Measurements from ENCODE around the gene NLGN2.
A peak's percentile ranks its signal among the peaks of the same experiment; 100 is the strongest.

NLGN2 gene

DNA sequence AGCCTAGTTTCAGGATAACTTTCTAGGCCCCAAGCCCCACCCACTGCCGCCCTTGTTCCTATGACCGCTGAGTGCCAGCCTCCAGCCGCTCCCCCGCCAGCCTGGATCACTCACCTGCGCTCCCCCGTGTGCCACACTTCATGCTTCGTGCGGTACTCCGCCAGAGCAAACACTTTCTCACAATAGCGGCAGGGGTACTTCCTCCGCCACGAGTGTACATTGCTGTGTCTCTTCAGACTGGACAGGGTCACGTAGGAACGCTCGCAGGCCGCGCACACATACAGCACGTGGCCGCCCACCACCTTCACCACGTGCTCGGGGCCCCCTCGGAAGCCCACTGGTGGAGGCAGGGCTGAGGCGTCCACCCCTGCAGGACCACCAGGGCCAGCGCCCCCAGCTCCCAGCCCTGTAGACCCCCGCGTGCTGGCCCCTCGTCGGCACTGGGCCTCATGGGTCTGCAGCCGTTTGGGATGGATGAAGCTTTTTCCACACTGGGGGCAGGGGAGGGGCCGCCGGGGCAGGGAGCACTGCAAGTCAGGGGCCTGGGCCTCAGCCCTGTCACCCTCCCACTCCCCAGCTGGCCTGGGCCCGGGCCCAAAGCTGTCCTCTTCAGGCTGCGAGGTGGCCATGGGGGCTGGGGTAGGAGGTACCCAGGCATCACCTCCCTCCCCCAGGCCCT, 58.1 kb downstream of the NLGN2 start:
- H3K27ac ChIP-seq = peak overlapping the region; percentile 53
- CTCF ChIA-PET = no interaction called here
- no peak for DNase-seq (ENCODE audit: low spot score)
- TF ChIP-seq, protein P1, sequence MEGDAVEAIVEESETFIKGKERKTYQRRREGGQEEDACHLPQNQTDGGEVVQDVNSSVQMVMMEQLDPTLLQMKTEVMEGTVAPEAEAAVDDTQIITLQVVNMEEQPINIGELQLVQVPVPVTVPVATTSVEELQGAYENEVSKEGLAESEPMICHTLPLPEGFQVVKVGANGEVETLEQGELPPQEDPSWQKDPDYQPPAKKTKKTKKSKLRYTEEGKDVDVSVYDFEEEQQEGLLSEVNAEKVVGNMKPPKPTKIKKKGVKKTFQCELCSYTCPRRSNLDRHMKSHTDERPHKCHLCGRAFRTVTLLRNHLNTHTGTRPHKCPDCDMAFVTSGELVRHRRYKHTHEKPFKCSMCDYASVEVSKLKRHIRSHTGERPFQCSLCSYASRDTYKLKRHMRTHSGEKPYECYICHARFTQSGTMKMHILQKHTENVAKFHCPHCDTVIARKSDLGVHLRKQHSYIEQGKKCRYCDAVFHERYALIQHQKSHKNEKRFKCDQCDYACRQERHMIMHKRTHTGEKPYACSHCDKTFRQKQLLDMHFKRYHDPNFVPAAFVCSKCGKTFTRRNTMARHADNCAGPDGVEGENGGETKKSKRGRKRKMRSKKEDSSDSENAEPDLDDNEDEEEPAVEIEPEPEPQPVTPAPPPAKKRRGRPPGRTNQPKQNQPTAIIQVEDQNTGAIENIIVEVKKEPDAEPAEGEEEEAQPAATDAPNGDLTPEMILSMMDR (conservative IDR thresholded peaks at IDR 0.05; ENCODE audit: low read depth) = no peak
- POLR2A ChIA-PET (ENCODE audit: low non-redundant PET) = interaction anchor here (0.7 kb wide), 1 partner anchor 22 kb away, joined by 3 read pairs; no protein-coding TSS in a partner anchor

DNA sequence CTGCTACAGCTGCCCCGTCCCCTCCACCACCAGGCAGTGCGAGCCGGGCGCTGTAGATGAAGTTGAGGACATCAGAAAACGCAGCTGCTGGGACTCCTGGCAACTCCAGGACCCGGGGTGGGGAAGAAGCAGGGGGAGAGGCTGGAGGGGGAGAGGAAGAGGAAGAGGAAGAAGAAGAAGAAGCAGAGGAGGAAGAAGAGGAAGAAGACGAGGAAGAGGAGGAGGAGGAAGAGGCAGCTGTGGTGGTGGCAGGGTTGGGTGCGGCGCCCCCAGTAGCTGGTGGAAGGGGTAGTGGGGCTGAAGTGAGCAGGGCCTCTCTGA, 58.6 kb downstream of the NLGN2 start:
- no peak for DNase-seq (ENCODE audit: low spot score)
- H3K27ac ChIP-seq = peak overlapping the region; percentile 53
- TF ChIP-seq, protein P1 (conservative IDR thresholded peaks at IDR 0.05; ENCODE audit: low read depth) = no peak
- ChIA-PET CTCF (no interaction called here), POLR2A (ENCODE audit: low non-redundant PET) (interaction anchor here (0.7 kb wide), 1 partner anchor 23 kb away, joined by 3 read pairs; no protein-coding TSS in a partner anchor)

- POLR2A ChIA-PET (ENCODE audit: low non-redundant PET) = interaction anchor here (0.6 kb wide), 2 partner anchors 29 to 99 kb away, joined by 3 to 4 read pairs; no protein-coding TSS in a partner anchor
- CTCF ChIA-PET = no interaction called here
- H3K27ac ChIP-seq = peak overlapping the region; percentile 53
- DNase-seq (ENCODE audit: low spot score) = no peak
- TF ChIP-seq, protein P1 (conservative IDR thresholded peaks at IDR 0.05; ENCODE audit: low read depth) = no peak
These were observed 59.1 kb downstream of the NLGN2 start for GRCh38 chr17:7466639-7467341.

GRCh38 chr17:7467498-7467897, 59.9 kb downstream of the NLGN2 start:
- H3K27ac ChIP-seq = peak overlapping the region; percentile 53
- CTCF ChIA-PET = no interaction called here

DNA sequence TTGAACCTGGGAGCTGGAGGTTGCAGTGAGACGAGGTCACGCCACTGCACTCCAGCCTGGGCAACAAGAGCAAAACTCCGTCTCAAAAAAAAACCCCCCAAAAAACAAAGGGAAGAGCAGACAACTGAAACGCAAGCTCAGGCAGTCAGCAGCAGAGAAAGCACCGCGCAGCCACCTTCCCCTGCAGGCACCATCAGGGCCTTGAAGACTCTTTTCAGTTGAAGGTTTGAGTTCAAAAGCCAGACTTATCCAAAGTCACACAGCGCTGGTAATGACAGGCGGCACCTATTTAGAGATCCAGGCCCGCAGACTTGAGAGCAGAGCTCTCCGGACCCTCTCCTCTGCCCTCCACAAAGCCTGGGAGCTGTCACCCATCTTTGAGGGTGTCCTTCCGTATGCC, 60.6 kb downstream of the NLGN2 start:
- TF ChIP-seq, protein P1 (conservative IDR thresholded peaks at IDR 0.05; ENCODE audit: low read depth) = no peak
- ChIA-PET POLR2A (ENCODE audit: low non-redundant PET) (no interaction called here), CTCF (no interaction called here)
- DNase-seq (ENCODE audit: low spot score) = no peak
- H3K27ac ChIP-seq = peak overlapping the region; percentile 53

More at GRCh38 chr17:7467498-7467897, 59.9 kb downstream of the NLGN2 start:
- DNase-seq (ENCODE audit: low spot score) = no peak
- TF ChIP-seq, protein P1 (conservative IDR thresholded peaks at IDR 0.05; ENCODE audit: low read depth) = no peak
- POLR2A ChIA-PET (ENCODE audit: low non-redundant PET) = interaction anchor here (0.6 kb wide), 1 partner anchor 98 kb away, joined by 4 read pairs; no protein-coding TSS in a partner anchor

DNA sequence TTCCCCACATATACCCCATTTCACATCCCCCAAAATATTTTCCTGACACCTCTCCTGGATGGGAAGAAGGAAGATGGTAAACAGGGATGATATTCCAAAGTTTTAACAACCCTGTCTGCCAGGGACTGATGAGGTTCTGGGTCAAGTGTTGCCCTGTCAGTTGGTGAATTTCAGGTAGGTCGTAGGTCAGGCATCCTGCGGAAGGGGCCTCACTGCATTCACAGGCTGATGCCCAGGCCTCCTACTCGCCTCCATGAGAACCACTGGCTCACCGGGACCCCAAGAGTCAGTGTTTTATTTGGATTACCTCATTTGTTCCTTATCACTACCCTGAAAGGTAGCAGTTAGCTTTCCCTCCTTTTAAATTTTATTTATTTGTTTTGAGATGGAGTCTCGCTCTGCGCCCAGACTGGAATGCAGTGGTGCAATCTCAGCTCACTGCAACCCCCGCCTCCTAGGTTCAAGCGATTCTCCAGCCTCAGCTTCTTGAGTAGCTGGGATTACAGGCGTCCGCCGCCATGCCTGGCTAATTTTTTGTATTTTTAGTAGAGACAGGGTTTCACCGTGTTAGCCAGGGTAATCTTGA, 61.3 kb downstream of the NLGN2 start:
- DNase-seq (ENCODE audit: low spot score) = no peak
- H3K27ac ChIP-seq = peak overlapping the region; percentile 53
- TF ChIP-seq, protein P1 (conservative IDR thresholded peaks at IDR 0.05; ENCODE audit: low read depth) = no peak
- POLR2A ChIA-PET (ENCODE audit: low non-redundant PET) = no interaction called here
- CTCF ChIA-PET = no interaction called here
